OCI-LY1 (cell line): Measurements from ENCODE around the gene RAB2B.

ENCODE experiments used
- H2AFZ ChIP-seq: fragments of 200-600 bp; sonication (generic), shearing (Covaris generic); 2 replicates; pipeline ENCODE4 v1.6.0; 2014; ENCODE audit warnings: antibody characterized with exemption, mild to moderate bottlenecking, low read length
- H3F3A ChIP-seq: fragments of 200-600 bp; sonication (generic), shearing (Covaris generic); 2 replicates; pipeline ENCODE4 v1.6.0; 2014; ENCODE audit warnings: mild to moderate bottlenecking, antibody characterized with exemption, low read length, moderate library complexity; ENCODE audit not compliant: insufficient read depth
- H3K27ac ChIP-seq: fragments of 200-600 bp; sonication (generic); 2 replicates; pipeline ENCODE4 v1.5.1; 2014; ENCODE audit warnings: low read length, mixed run types, mild to moderate bottlenecking, low read depth; ENCODE audit not compliant: poor library complexity, severe bottlenecking
- H3K27me3 ChIP-seq: fragments of 200-600 bp; sonication (generic); 2 replicates; pipeline ENCODE4 v1.6.0; 2014; ENCODE audit warnings: antibody characterized with exemption, mild to moderate bottlenecking, low read length, moderate library complexity; ENCODE audit not compliant: insufficient read depth
- H3K36me3 ChIP-seq: fragments of 200-600 bp; sonication (generic); 2 replicates; pipeline ENCODE4 v1.6.1; 2014; ENCODE audit warnings: mild to moderate bottlenecking, antibody characterized with exemption, low read length, moderate library complexity, mixed read lengths; ENCODE audit not compliant: insufficient read depth
- H3K4me1 ChIP-seq: fragments of 200-600 bp; sonication (generic); 2 replicates; pipeline ENCODE4 v1.5.1; 2014; ENCODE audit warnings: mild to moderate bottlenecking, low read length, moderate library complexity; ENCODE audit not compliant: insufficient read depth, severe bottlenecking
- H3K4me2 ChIP-seq: fragments of 200-600 bp; sonication (generic), shearing (Covaris generic); 2 replicates; pipeline ENCODE4 v1.6.1; 2014; ENCODE audit warnings: low read length
- H3K4me3 ChIP-seq: fragments of 200-600 bp; sonication (generic); 2 replicates; pipeline ENCODE4 v1.5.1; 2014; ENCODE audit warnings: low read length, low read depth, mild to moderate bottlenecking, mixed read lengths; ENCODE audit not compliant: poor library complexity, severe bottlenecking
- H3K79me2 ChIP-seq: fragments of 200-600 bp; shearing (Covaris generic); 2 replicates; pipeline ENCODE4 v1.6.1; 2016; ENCODE audit warnings: mixed run types, low read length, mixed read lengths; ENCODE audit not compliant: insufficient read depth
- H3K9ac ChIP-seq: fragments of 200-600 bp; sonication (generic), shearing (Covaris generic); 2 replicates; pipeline ENCODE4 v1.6.1; 2014; ENCODE audit warnings: mild to moderate bottlenecking, low read length, mixed read lengths
- H3K9me2 ChIP-seq: fragments of 200-600 bp; sonication (generic), shearing (Covaris generic); 2 replicates; pipeline ENCODE4 v1.6.1; 2014; ENCODE audit warnings: low read depth, mild to moderate bottlenecking, low read length, mixed read lengths
- H3K9me3 ChIP-seq: fragments of 200-600 bp; shearing (Covaris generic); 2 replicates; pipeline ENCODE4 v1.6.1; 2014; ENCODE audit warnings: low read length, mixed read lengths
- H4K20me1 ChIP-seq: fragments of 200-600 bp; sonication (generic), shearing (Covaris generic); 2 replicates; pipeline ENCODE4 v1.6.0; 2016; ENCODE audit warnings: mild to moderate bottlenecking, low read length; ENCODE audit not compliant: insufficient read depth
- EZH2 ChIP-seq: fragments of 200-600 bp; sonication (generic), shearing (Covaris generic); IDR thresholded peaks from 2 replicates; pipeline ENCODE4 v1.8.0; 2017; ENCODE audit warnings: borderline replicate concordance, mixed run types, mild to moderate bottlenecking, antibody characterized with exemption, low read length, moderate library complexity, mixed read lengths
- TF ChIP-seq, protein P1 (sequence below): fragments of 200-600 bp; sonication (generic), shearing (Covaris generic); IDR thresholded peaks from 2 replicates; pipeline ENCODE4 v1.5.1; 2017; ENCODE audit warnings: mild to moderate bottlenecking, antibody characterized with exemption, low read length, moderate library complexity, mixed read lengths

Gene RAB2B

DNA sequence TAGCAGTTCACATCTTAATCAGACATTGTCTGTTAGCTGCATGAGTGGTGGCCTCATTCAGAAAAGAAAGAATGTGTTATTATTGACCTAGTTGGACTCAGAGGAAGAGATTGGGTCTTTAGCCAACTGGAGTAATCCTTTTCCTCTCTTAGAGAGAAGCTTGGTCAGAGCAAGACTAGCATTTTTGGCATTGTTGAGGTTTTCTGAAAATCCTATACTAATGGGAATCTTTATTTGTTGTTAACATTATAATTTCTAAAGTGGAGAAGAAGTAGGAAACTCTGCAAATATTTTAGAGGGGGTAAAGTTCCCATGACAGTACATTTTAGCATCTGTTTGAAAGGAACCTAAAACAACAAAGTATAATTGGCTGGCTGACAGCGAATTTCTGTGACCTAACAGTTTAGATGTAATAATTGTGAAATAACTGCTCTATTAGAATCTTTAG lies 9.9 kb upstream of the RAB2B start:
- H3K4me2 ChIP-seq: no peak overlapping the region
- no peaks in the 10 kb centered on the region for H3K9me3 ChIP-seq
- H3K79me2 ChIP-seq: 0 out of 2 replicates have a peak, but pooled peaks cover 10% of the 10 kb centered on the region
- H3K4me1 ChIP-seq: no peaks in the 10 kb centered on the region
- H4K20me1 ChIP-seq: no peaks in the 10 kb centered on the region
- TF ChIP-seq EZH2: no peak
- TF ChIP-seq, protein P1, sequence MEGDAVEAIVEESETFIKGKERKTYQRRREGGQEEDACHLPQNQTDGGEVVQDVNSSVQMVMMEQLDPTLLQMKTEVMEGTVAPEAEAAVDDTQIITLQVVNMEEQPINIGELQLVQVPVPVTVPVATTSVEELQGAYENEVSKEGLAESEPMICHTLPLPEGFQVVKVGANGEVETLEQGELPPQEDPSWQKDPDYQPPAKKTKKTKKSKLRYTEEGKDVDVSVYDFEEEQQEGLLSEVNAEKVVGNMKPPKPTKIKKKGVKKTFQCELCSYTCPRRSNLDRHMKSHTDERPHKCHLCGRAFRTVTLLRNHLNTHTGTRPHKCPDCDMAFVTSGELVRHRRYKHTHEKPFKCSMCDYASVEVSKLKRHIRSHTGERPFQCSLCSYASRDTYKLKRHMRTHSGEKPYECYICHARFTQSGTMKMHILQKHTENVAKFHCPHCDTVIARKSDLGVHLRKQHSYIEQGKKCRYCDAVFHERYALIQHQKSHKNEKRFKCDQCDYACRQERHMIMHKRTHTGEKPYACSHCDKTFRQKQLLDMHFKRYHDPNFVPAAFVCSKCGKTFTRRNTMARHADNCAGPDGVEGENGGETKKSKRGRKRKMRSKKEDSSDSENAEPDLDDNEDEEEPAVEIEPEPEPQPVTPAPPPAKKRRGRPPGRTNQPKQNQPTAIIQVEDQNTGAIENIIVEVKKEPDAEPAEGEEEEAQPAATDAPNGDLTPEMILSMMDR: no peak
- no peak overlapping the region for H3K4me3 ChIP-seq
- H3K9me2 ChIP-seq: no peaks in the 10 kb centered on the region
- H3K36me3 ChIP-seq: peaks cover 50% of the 10 kb centered on the region
- no peak overlapping the region for H2AFZ ChIP-seq
- no peak overlapping the region for H3K9ac ChIP-seq
- no peaks in the 10 kb centered on the region for H3F3A ChIP-seq
- no peaks in the 10 kb centered on the region for H3K27me3 ChIP-seq
- no peak overlapping the region for H3K27ac ChIP-seq

DNA sequence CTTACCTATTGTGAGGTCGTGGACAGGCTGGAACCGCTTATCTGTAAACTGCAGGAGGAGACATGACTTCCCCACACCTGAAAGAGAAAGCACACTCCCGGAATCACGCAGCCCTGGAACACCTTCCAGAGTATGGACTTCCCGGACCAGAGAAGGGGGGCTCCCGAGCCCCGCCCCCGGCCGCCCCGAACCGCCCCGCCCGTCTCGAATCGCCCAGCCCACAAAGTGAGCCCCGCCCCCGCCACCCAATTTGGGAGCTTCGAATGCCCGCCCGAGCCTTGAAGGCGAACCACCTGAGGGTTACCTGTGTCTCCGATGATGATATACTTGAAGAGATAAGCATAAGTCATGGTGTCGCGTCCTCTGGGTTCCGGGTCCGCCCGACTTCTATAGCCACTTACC lies 235 bp downstream of the RAB2B start:
- H3K9me2 ChIP-seq: no peaks in the 10 kb centered on the region

DNA sequence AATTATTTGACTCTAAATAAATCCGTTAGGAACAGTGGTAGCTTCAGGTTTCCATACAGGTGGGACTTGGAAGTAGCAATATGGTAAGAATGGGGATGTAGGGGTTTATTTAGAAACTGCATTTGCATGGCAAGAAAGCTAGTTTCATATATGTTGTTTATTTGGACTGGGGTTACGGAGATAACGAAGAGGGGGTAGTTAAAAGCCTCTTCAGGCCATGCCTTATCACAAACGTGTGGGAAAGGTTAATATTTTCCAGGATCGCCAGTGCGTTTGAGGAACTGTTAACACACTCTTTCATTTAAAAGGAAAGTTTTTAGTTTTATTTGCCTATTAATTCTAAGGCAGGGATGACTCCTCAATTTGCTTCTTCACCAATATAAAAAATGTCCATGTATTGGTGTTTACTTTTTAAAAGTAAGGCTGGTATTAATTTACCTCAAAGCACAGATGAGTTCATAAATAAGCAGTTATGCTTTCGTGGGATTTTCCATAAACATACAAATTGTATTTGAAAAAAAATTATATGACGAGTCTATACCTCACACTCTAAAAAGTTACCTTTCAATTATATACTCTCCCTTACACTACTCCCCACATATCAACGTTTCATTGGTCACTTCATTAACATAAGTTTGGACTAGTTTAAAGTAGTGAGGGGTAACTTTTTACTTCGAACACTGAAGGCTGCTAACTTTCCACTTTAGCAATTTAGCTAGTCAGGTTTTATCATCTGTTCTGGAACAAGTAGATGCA lies 814 bp downstream of the RAB2B start:
- peaks cover 21% of the 10 kb centered on the region for H3K4me1 ChIP-seq
- H3K27ac ChIP-seq: peak overlapping the region; percentile 56
- TF ChIP-seq, protein P1: no peak
- no peak for TF ChIP-seq EZH2
- peak overlapping the region; percentile 60; the same call in 1 of the 2 replicates for H2AFZ ChIP-seq
- H3K9me3 ChIP-seq: no peaks in the 10 kb centered on the region
- peaks cover 18% of the 10 kb centered on the region for H3K79me2 ChIP-seq
- peaks cover 13% of the 10 kb centered on the region; the same call in 1 of the 2 replicates for H3K36me3 ChIP-seq
- H3K27me3 ChIP-seq: no peaks in the 10 kb centered on the region
- H3K4me2 ChIP-seq: peak overlapping the region; percentile 84
- peak overlapping the region; percentile 94 for H3K4me3 ChIP-seq
- H3K9me2 ChIP-seq: no peaks in the 10 kb centered on the region
- H4K20me1 ChIP-seq: no peaks in the 10 kb centered on the region
- H3K9ac ChIP-seq: peak overlapping the region; percentile 80
- no peaks in the 10 kb centered on the region for H3F3A ChIP-seq

More for the DNA sequence above, 235 bp downstream of the RAB2B start:
- peak overlapping the region; percentile 80 for H3K9ac ChIP-seq
- H3K9me3 ChIP-seq: no peaks in the 10 kb centered on the region
- peak overlapping the region; percentile 60; the same call in 1 of the 2 replicates for H2AFZ ChIP-seq
- peak overlapping the region; percentile 84 for H3K4me2 ChIP-seq
- peak overlapping the region; percentile 56 for H3K27ac ChIP-seq
- no peaks in the 10 kb centered on the region for H4K20me1 ChIP-seq
- peaks cover 18% of the 10 kb centered on the region for H3K79me2 ChIP-seq
- TF ChIP-seq EZH2: no peak
- TF ChIP-seq, protein P1: no peak
- H3K36me3 ChIP-seq: peaks cover 18% of the 10 kb centered on the region; the same call in 1 of the 2 replicates
- H3K27me3 ChIP-seq: no peaks in the 10 kb centered on the region
- no peaks in the 10 kb centered on the region for H3F3A ChIP-seq
- H3K4me1 ChIP-seq: peaks cover 21% of the 10 kb centered on the region
- peak overlapping the region; percentile 94 for H3K4me3 ChIP-seq
